ENCODE data around the gene SORCS1. TPM values are rescaled to one million over a fixed set of nuclear protein-coding genes. Genes with fewer than 3 reads are reported as not detected.
A peak's percentile ranks its signal among the peaks of the same experiment; 100 is the strongest.

SORCS1 gene
- polyA plus RNA-seq, 1 of the 3 experiments (the other 2 are of a cell fraction), result 0.66 TPM

DNA sequence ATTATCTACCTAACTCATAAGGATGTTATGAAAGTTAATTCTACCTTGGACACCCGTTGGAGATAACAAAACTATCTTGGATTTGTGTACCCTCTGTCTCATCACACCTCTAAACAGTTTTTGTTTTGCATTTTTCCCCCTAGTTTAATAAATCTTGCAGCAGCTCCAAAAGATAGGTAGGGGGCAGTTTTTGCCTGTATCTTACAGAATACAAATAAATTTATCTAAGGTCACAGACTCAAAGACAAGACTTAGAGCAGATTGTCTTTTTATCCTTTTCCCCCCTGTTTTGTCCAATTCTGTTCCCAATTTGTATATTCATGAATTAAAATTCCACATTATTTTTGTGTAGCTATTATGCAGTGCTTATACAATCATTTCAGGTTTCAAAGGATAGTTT, 5.0 kb upstream of the SORCS1 start:
- peaks cover 10% of the 10 kb centered on the region; the same call in 1 of the 2 replicates for H3K27me3 ChIP-seq (ENCODE audit: insufficient read depth)
- H3K79me2 ChIP-seq (ENCODE audit: insufficient read depth), result no peaks in the 10 kb centered on the region
- peak; percentile 69 for TF ChIP-seq RAD21 (IDR thresholded peaks at IDR 0.05; ENCODE audit: low read length)
- no peak for TF ChIP-seq POLR2AphosphoS5 (IDR thresholded peaks at IDR 0.05; ENCODE audit: low read depth, low read length)
- no peaks in the 10 kb centered on the region for H3K9me3 ChIP-seq
- 0% methylated on average over 1 of the region's 1 CpG for WGBS (ENCODE audit: low lambda C conversion rate)
- H3K27ac ChIP-seq (ENCODE audit: low read depth in 2 of 2, low read length in 1 of 2), result no peak overlapping the region
- H3K9me2 ChIP-seq, result no peaks in the 10 kb centered on the region
- POLR2A ChIA-PET, result interaction anchor here (0.7 kb wide), 1 partner anchor 266 kb away, joined by 3 read pairs; no protein-coding TSS in a partner anchor
- H3F3A ChIP-seq (replicated peaks; ENCODE audit: insufficient read depth), result no peaks in the 10 kb centered on the region
- DNase-seq, result peak; percentile 30
- H3K36me3 ChIP-seq (replicated peaks in 1 of 2; ENCODE audit: control insufficient read depth in 1 of 2, insufficient read depth in 2 of 2, low read length in 1 of 2), result no peaks in the 10 kb centered on the region
- no peaks in the 10 kb centered on the region for H3K4me1 ChIP-seq (ENCODE audit: control insufficient read depth in 1 of 2, insufficient read depth in 2 of 2, low read depth in 1 of 2, low read length in 1 of 2)
- H4K20me1 ChIP-seq (ENCODE audit: insufficient read depth), result no peaks in the 10 kb centered on the region
- CTCF ChIA-PET, result interaction anchor here (0.6 to 2.9 kb wide), 11 partner anchors 12 to 1085 kb away, joined by 3 to 12 read pairs (median 3); no protein-coding TSS in a partner anchor
- H3K9ac ChIP-seq, result no peak overlapping the region
- H3K4me2 ChIP-seq, result no peak overlapping the region
- no peak overlapping the region for H2AFZ ChIP-seq (ENCODE audit: low read depth)
- no peak overlapping the region for H3K4me3 ChIP-seq (ENCODE audit: low read depth in 2 of 2, low read length in 1 of 2)

- WGBS (ENCODE audit: low lambda C conversion rate), result 38% methylated on average over 1 of the region's 1 CpG
- H3K27me3 ChIP-seq (ENCODE audit: insufficient read depth), result peaks cover 10% of the 10 kb centered on the region; the same call in 1 of the 2 replicates
- no peaks in the 10 kb centered on the region for H3K9me2 ChIP-seq
- H3K4me3 ChIP-seq (ENCODE audit: low read depth in 2 of 2, low read length in 1 of 2), result no peak overlapping the region
- no peak overlapping the region for H2AFZ ChIP-seq (ENCODE audit: low read depth)
- no peaks in the 10 kb centered on the region for H3K4me1 ChIP-seq (ENCODE audit: control insufficient read depth in 1 of 2, insufficient read depth in 2 of 2, low read depth in 1 of 2, low read length in 1 of 2)
- DNase-seq, result no peak
- H4K20me1 ChIP-seq (ENCODE audit: insufficient read depth), result no peaks in the 10 kb centered on the region
- TF ChIP-seq MAX (IDR thresholded peaks at IDR 0.05; ENCODE audit: low read depth), result no peak
- TF ChIP-seq FOSL2 (IDR thresholded peaks at IDR 0.05; ENCODE audit: borderline replicate concordance, low read depth), result no peak
- no peak for TF ChIP-seq RCOR1 (IDR thresholded peaks at IDR 0.05; ENCODE audit: low read length)
- TF ChIP-seq, protein P1, sequence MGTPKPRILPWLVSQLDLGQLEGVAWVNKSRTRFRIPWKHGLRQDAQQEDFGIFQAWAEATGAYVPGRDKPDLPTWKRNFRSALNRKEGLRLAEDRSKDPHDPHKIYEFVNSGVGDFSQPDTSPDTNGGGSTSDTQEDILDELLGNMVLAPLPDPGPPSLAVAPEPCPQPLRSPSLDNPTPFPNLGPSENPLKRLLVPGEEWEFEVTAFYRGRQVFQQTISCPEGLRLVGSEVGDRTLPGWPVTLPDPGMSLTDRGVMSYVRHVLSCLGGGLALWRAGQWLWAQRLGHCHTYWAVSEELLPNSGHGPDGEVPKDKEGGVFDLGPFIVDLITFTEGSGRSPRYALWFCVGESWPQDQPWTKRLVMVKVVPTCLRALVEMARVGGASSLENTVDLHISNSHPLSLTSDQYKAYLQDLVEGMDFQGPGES (IDR thresholded peaks at IDR 0.05; ENCODE audit: low read depth, low read length), result no peak
- TF ChIP-seq TEAD4 (IDR thresholded peaks at IDR 0.05; ENCODE audit: borderline replicate concordance, insufficient read depth), result no peak
- TF ChIP-seq EZH2phosphoT487 (IDR thresholded peaks at IDR 0.05; ENCODE audit: borderline replicate concordance, low read depth), result no peak
- TF ChIP-seq POLR2AphosphoS5 (IDR thresholded peaks at IDR 0.05; ENCODE audit: low read depth, low read length), result no peak
- no peak overlapping the region for H3K4me2 ChIP-seq
- no peak overlapping the region for H3K9ac ChIP-seq
- no peak overlapping the region for H3K27ac ChIP-seq (ENCODE audit: low read depth in 2 of 2, low read length in 1 of 2)
- ChIA-PET POLR2A (no interaction called here), CTCF (interaction anchor here (0.7 to 2.9 kb wide), 6 partner anchors 12 to 1036 kb away, joined by 3 to 12 read pairs (median 4); no protein-coding TSS in a partner anchor)
- H3K79me2 ChIP-seq (ENCODE audit: insufficient read depth), result no peaks in the 10 kb centered on the region
- no peaks in the 10 kb centered on the region for H3K9me3 ChIP-seq
- no peaks in the 10 kb centered on the region for H3K36me3 ChIP-seq (replicated peaks in 1 of 2; ENCODE audit: control insufficient read depth in 1 of 2, insufficient read depth in 2 of 2, low read length in 1 of 2)
- H3F3A ChIP-seq (replicated peaks; ENCODE audit: insufficient read depth), result no peaks in the 10 kb centered on the region
Measured at GRCh38 chr10:107168738-107169137, 4.2 kb upstream of the SORCS1 start.

GRCh38 chr10:107166403-107166802, 1.9 kb upstream of the SORCS1 start:
- Histone ChIP-seq H3K4me3 (ENCODE audit: low read depth in 2 of 2, low read length in 1 of 2) (no peak overlapping the region), H3K4me1 (ENCODE audit: control insufficient read depth in 1 of 2, insufficient read depth in 2 of 2, low read depth in 1 of 2, low read length in 1 of 2) (peaks cover 0 to under 1% of the 10 kb centered on the region in 2 experiments; a peak in 2 of 4 replicates), H3K36me3 (replicated peaks in 1 of 2; ENCODE audit: control insufficient read depth in 1 of 2, insufficient read depth in 2 of 2, low read length in 1 of 2) (no peaks in the 10 kb centered on the region), H3F3A (replicated peaks; ENCODE audit: insufficient read depth) (no peaks in the 10 kb centered on the region), H3K9ac (no peak overlapping the region), H4K20me1 (ENCODE audit: insufficient read depth) (no peaks in the 10 kb centered on the region), H3K27me3 (ENCODE audit: insufficient read depth) (peaks cover 10% of the 10 kb centered on the region; the same call in 1 of the 2 replicates), H3K27ac (ENCODE audit: low read depth in 2 of 2, low read length in 1 of 2) (no peak overlapping the region; a peak in 1 of 4 replicates), H2AFZ (ENCODE audit: low read depth) (no peak overlapping the region), H3K79me2 (ENCODE audit: insufficient read depth) (no peaks in the 10 kb centered on the region), H3K9me3 (no peaks in the 10 kb centered on the region), H3K4me2 (no peak overlapping the region), H3K9me2 (no peaks in the 10 kb centered on the region)
- 74% methylated on average over 2 of the region's 2 CpGs for WGBS (ENCODE audit: low lambda C conversion rate)
- CTCF ChIA-PET, result interaction anchor here (1.4 to 1.7 kb wide), 2 partner anchors 542 to 648 kb away, joined by 3 to 6 read pairs; no protein-coding TSS in a partner anchor
- TF ChIP-seq CHD2 (IDR thresholded peaks at IDR 0.05; ENCODE audit: low read length, partially characterized antibody) (no peak), NRF1 (IDR thresholded peaks at IDR 0.05; ENCODE audit: low read depth, low read length) (no peak), REST (IDR thresholded peaks at IDR 0.05; ENCODE audit: low read depth, low read length) (no peak), RAD21 (IDR thresholded peaks at IDR 0.05; ENCODE audit: low read length) (peak; percentile 46)
- TF ChIP-seq, protein P2, sequence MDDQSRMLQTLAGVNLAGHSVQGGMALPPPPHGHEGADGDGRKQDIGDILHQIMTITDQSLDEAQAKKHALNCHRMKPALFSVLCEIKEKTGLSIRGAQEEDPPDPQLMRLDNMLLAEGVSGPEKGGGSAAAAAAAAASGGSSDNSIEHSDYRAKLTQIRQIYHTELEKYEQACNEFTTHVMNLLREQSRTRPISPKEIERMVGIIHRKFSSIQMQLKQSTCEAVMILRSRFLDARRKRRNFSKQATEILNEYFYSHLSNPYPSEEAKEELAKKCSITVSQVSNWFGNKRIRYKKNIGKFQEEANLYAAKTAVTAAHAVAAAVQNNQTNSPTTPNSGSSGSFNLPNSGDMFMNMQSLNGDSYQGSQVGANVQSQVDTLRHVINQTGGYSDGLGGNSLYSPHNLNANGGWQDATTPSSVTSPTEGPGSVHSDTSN (IDR thresholded peaks at IDR 0.05), result no peak
- peak; percentile 28 for DNase-seq
- POLR2A ChIA-PET, result no interaction called here
